ENCODE results near the gene NUP214.
A peak's percentile ranks its signal among the peaks of the same experiment; 100 is the strongest.

DNA sequence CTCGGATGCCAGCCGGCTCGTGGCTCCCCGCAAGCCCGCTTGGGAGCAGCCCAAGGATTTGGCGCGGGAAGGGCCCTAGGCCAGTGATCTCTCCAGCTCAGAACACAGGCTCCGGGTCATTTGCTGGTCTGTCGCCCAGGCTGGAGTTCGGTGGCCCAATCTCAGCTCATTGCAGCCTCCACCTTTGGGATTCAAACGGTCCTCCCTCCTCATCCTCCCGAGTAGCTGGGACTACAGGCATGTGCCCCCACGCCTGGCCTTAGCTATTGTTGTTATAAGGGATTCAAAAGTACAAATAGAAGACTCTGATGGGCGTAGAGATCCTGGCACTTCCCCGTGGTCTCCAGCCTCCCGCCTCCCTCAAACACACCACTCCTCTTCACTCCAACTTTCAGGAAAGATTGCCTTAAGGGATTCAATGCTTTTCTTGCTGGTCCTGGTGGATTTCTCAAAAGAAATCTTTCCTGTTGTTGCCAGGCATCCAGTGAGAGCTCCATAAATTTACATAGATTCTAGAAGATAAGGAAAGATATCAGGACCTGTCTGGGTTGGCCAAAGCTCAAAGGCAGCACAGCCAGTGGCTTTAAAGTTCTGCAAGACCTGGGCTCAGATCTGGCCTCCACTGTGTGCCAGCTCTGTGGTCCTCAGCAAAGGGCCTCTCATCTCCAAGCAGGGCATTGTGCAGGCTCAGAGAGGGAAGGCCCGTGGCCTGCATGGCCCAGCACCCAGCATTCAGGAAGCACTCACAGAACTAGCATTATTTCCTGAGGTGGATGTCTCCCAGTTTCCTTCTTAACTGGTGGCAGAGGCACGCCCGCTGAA lies 28.0 kb upstream of the NUP214 start:
- TF ChIP-seq HOXA7 (CRISPR knock-in tag; IDR thresholded peaks at IDR 0.05; ENCODE audit: borderline replicate concordance) (no peak), ZNF626 (tag by site-specific recombination; IDR thresholded peaks at IDR 0.05) (no peak), PRDM1 (tag by site-specific recombination; IDR thresholded peaks at IDR 0.05) (no peak), ZNF184 (tag by site-specific recombination; IDR thresholded peaks at IDR 0.05) (no peak), ZNF155 (tag by site-specific recombination; IDR thresholded peaks at IDR 0.05) (no peak), ZFP41 (tag by site-specific recombination; IDR thresholded peaks at IDR 0.05; ENCODE audit: borderline replicate concordance) (no peak), ZNF274 (IDR thresholded peaks at IDR 0.05; ENCODE audit: low read length) (no peak), ZNF274 (tag by site-specific recombination; IDR thresholded peaks at IDR 0.05; ENCODE audit: borderline replicate concordance) (no peak), ZBTB1 (tag by site-specific recombination; IDR thresholded peaks at IDR 0.05) (no peak), MYNN (tag by site-specific recombination; IDR thresholded peaks at IDR 0.05; ENCODE audit: borderline replicate concordance) (no peak)
- TF ChIP-seq, protein P1, sequence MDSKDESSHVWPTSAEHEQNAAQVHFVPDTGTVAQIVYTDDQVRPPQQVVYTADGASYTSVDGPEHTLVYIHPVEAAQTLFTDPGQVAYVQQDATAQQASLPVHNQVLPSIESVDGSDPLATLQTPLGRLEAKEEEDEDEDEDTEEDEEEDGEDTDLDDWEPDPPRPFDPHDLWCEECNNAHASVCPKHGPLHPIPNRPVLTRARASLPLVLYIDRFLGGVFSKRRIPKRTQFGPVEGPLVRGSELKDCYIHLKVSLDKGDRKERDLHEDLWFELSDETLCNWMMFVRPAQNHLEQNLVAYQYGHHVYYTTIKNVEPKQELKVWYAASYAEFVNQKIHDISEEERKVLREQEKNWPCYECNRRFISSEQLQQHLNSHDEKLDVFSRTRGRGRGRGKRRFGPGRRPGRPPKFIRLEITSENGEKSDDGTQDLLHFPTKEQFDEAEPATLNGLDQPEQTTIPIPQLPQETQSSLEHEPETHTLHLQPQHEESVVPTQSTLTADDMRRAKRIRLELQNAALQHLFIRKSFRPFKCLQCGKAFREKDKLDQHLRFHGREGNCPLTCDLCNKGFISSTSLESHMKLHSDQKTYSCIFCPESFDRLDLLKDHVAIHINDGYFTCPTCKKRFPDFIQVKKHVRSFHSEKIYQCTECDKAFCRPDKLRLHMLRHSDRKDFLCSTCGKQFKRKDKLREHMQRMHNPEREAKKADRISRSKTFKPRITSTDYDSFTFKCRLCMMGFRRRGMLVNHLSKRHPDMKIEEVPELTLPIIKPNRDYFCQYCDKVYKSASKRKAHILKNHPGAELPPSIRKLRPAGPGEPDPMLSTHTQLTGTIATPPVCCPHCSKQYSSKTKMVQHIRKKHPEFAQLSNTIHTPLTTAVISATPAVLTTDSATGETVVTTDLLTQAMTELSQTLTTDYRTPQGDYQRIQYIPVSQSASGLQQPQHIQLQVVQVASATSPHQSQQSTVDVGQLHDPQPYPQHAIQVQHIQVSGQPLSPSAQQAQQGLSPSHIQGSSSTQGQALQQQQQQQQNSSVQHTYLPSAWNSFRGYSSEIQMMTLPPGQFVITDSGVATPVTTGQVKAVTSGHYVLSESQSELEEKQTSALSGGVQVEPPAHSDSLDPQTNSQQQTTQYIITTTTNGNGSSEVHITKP (tag by site-specific recombination; IDR thresholded peaks at IDR 0.05), result peak; percentile 50; the same call in 1 of the 2 replicates
- TF ChIP-seq, protein P2, sequence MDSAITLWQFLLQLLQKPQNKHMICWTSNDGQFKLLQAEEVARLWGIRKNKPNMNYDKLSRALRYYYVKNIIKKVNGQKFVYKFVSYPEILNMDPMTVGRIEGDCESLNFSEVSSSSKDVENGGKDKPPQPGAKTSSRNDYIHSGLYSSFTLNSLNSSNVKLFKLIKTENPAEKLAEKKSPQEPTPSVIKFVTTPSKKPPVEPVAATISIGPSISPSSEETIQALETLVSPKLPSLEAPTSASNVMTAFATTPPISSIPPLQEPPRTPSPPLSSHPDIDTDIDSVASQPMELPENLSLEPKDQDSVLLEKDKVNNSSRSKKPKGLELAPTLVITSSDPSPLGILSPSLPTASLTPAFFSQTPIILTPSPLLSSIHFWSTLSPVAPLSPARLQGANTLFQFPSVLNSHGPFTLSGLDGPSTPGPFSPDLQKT (IDR thresholded peaks at IDR 0.05; ENCODE audit: borderline replicate concordance, low read depth, low read length), result no peak
- TF ChIP-seq, protein P3, sequence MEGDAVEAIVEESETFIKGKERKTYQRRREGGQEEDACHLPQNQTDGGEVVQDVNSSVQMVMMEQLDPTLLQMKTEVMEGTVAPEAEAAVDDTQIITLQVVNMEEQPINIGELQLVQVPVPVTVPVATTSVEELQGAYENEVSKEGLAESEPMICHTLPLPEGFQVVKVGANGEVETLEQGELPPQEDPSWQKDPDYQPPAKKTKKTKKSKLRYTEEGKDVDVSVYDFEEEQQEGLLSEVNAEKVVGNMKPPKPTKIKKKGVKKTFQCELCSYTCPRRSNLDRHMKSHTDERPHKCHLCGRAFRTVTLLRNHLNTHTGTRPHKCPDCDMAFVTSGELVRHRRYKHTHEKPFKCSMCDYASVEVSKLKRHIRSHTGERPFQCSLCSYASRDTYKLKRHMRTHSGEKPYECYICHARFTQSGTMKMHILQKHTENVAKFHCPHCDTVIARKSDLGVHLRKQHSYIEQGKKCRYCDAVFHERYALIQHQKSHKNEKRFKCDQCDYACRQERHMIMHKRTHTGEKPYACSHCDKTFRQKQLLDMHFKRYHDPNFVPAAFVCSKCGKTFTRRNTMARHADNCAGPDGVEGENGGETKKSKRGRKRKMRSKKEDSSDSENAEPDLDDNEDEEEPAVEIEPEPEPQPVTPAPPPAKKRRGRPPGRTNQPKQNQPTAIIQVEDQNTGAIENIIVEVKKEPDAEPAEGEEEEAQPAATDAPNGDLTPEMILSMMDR (tag by site-specific recombination; IDR thresholded peaks at IDR 0.05), result no peak
- TF ChIP-seq, protein P4, sequence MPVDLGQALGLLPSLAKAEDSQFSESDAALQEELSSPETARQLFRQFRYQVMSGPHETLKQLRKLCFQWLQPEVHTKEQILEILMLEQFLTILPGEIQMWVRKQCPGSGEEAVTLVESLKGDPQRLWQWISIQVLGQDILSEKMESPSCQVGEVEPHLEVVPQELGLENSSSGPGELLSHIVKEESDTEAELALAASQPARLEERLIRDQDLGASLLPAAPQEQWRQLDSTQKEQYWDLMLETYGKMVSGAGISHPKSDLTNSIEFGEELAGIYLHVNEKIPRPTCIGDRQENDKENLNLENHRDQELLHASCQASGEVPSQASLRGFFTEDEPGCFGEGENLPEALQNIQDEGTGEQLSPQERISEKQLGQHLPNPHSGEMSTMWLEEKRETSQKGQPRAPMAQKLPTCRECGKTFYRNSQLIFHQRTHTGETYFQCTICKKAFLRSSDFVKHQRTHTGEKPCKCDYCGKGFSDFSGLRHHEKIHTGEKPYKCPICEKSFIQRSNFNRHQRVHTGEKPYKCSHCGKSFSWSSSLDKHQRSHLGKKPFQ (tag by site-specific recombination; IDR thresholded peaks at IDR 0.05), result no peak
